Measurements from ENCODE around the gene APOO.

The APOO gene

GRCh38 chrX:23817979-23818336, 89.8 kb downstream of the APOO start:
- no peak for DNase-seq (ENCODE audit: extremely low read depth, low read depth)
- TF ChIP-seq CTCF (IDR thresholded peaks at IDR 0.05; ENCODE audit: low read depth, low read length) = no peak

- no peak for DNase-seq (ENCODE audit: extremely low read depth, low read depth)
- TF ChIP-seq CTCF (IDR thresholded peaks at IDR 0.05; ENCODE audit: low read depth, low read length) = no peak
Measured at GRCh38 chrX:23816179-23816578, 91.6 kb downstream of the APOO start.

GRCh38 chrX:23815376-23815775, 92.4 kb downstream of the APOO start:
- no peak for DNase-seq (ENCODE audit: extremely low read depth, low read depth)
- no peak for TF ChIP-seq CTCF (IDR thresholded peaks at IDR 0.05; ENCODE audit: low read depth, low read length)

- no peak for TF ChIP-seq CTCF (IDR thresholded peaks at IDR 0.05; ENCODE audit: low read depth, low read length)
- DNase-seq (ENCODE audit: extremely low read depth, low read depth) = no peak
Measured at GRCh38 chrX:23813808-23814207, 93.9 kb downstream of the APOO start.

GRCh38 chrX:23811656-23812055, 96.1 kb downstream of the APOO start:
- TF ChIP-seq CTCF (IDR thresholded peaks at IDR 0.05; ENCODE audit: low read depth, low read length) = no peak
- DNase-seq (ENCODE audit: extremely low read depth, low read depth) = no peak

GRCh38 chrX:23811108-23811651, 96.6 kb downstream of the APOO start:
- no peak for TF ChIP-seq CTCF (IDR thresholded peaks at IDR 0.05; ENCODE audit: low read depth, low read length)
- no peak for DNase-seq (ENCODE audit: extremely low read depth, low read depth)

GRCh38 chrX:23810279-23810678, 97.5 kb downstream of the APOO start:
- TF ChIP-seq CTCF (IDR thresholded peaks at IDR 0.05; ENCODE audit: low read depth, low read length) = no peak
- no peak for DNase-seq (ENCODE audit: extremely low read depth, low read depth)
